Fibroblast of lung (primary cell): ENCODE data around the gene VEPH1. TPM values are rescaled to one million over a fixed set of nuclear protein-coding genes. Genes with fewer than 3 reads are reported as not detected.
A peak's percentile ranks its signal among the peaks of the same experiment; 100 is the strongest.

Experiments
- DNase-seq, 2 donors: peaks; one replicate each; pipeline versions ENCODE4 v3.0.0 to v3.0.0-alpha.2; 2010; ENCODE audit warnings: low read depth in 2 of 2
- H2AFZ ChIP-seq: 2 replicates; pipeline ENCODE4 v1.5.1; 2012; ENCODE audit warnings: low read length, control low read depth, inconsistent platforms
- H3K27ac ChIP-seq: 2 replicates; pipeline ENCODE4 v1.5.1; 2011; ENCODE audit warnings: low read length, control low read depth; ENCODE audit not compliant: insufficient read depth
- H3K27me3 ChIP-seq: 2 replicates; pipeline ENCODE4 v1.5.1; 2011; ENCODE audit warnings: mild to moderate bottlenecking, low read length; ENCODE audit not compliant: control insufficient read depth, insufficient read depth
- H3K36me3 ChIP-seq: 2 replicates; pipeline ENCODE4 v1.5.1; 2011; ENCODE audit warnings: low read length; ENCODE audit not compliant: control insufficient read depth, insufficient read depth
- H3K4me1 ChIP-seq: 2 replicates; pipeline ENCODE4 v1.5.1; 2011; ENCODE audit warnings: low read length; ENCODE audit not compliant: control insufficient read depth, insufficient read depth; ENCODE audit errors: extremely low read depth
- H3K4me2 ChIP-seq: 2 replicates; pipeline ENCODE4 v1.5.1; 2011; ENCODE audit warnings: low read length, control low read depth; ENCODE audit not compliant: insufficient read depth; ENCODE audit errors: extremely low read depth
- H3K4me3 ChIP-seq, 4 experiments: fragments of 200-600 bp in 1 of 4; sonication (generic) in 1 of 4; replicated peaks in 1 of 4; 2 replicates each; pipeline ENCODE4 v1.5.1; 2011 to 2016; ENCODE audit warnings: low read length in 4 of 4, low read depth in 3 of 4, mild to moderate bottlenecking in 3 of 4, control low read depth in 2 of 4, inconsistent platforms in 1 of 4, mixed read lengths in 1 of 4; ENCODE audit not compliant: insufficient read depth in 1 of 4; ENCODE audit errors: control extremely low read depth in 1 of 4
- H3K79me2 ChIP-seq: 2 replicates; pipeline ENCODE4 v1.5.1; 2012; ENCODE audit warnings: mild to moderate bottlenecking, low read length, inconsistent platforms; ENCODE audit not compliant: control insufficient read depth, insufficient read depth
- H3K9ac ChIP-seq: 2 replicates; pipeline ENCODE4 v1.5.1; 2011; ENCODE audit warnings: mild to moderate bottlenecking, low read length, control low read depth; ENCODE audit not compliant: insufficient read depth
- H3K9me3 ChIP-seq: 2 replicates; pipeline ENCODE4 v1.5.1; 2012; ENCODE audit warnings: low read depth, low read length; ENCODE audit not compliant: control insufficient read depth, insufficient read depth
- H4K20me1 ChIP-seq: 2 replicates; pipeline ENCODE4 v1.5.1; 2011; ENCODE audit warnings: low read length; ENCODE audit not compliant: control insufficient read depth, insufficient read depth; ENCODE audit errors: extremely low read depth
- CTCF ChIP-seq, 2 donors: IDR thresholded peaks in 1 of 2; conservative IDR thresholded peaks in 1 of 2; 1 replicate in 1 of 2; 2 replicates in 1 of 2; pipeline ENCODE4 v1.5.1; 2011 to 2012; ENCODE audit warnings: low read length in 2 of 2, control low read depth in 1 of 2, inconsistent platforms in 1 of 2, low read depth in 1 of 2, mild to moderate bottlenecking in 1 of 2
- EZH2 ChIP-seq: IDR thresholded peaks from 2 replicates; pipeline ENCODE4 v1.5.1; 2012; ENCODE audit warnings: low read length, control low read depth, mild to moderate bottlenecking; ENCODE audit errors: missing control alignments
- polyA plus RNA-seq, 2 donors: library from polyadenylated mRNA; depleted of rRNA in 1 of 2; stranded (reverse) in 1 of 2; unstranded in 1 of 2; fragments of >200 nt; gene quantifications; 2 replicates each; pipeline ENCODE4 v1.2.1, GENCODE V29; 2011 to 2012; ENCODE audit warnings: missing spikeins in 1 of 2
- total RNA-seq: library from RNA; depleted of rRNA; stranded (reverse); fragments of >200 nt; gene quantifications from 2 replicates; pipeline ENCODE4 v1.2.1, GENCODE V29; 2014

VEPH1 gene
- total and polyA plus RNA-seq, 2 donors (not counting 1 experiment from before 2014, with no cell fraction given): 13.1 to 34.7 TPM

DNA sequence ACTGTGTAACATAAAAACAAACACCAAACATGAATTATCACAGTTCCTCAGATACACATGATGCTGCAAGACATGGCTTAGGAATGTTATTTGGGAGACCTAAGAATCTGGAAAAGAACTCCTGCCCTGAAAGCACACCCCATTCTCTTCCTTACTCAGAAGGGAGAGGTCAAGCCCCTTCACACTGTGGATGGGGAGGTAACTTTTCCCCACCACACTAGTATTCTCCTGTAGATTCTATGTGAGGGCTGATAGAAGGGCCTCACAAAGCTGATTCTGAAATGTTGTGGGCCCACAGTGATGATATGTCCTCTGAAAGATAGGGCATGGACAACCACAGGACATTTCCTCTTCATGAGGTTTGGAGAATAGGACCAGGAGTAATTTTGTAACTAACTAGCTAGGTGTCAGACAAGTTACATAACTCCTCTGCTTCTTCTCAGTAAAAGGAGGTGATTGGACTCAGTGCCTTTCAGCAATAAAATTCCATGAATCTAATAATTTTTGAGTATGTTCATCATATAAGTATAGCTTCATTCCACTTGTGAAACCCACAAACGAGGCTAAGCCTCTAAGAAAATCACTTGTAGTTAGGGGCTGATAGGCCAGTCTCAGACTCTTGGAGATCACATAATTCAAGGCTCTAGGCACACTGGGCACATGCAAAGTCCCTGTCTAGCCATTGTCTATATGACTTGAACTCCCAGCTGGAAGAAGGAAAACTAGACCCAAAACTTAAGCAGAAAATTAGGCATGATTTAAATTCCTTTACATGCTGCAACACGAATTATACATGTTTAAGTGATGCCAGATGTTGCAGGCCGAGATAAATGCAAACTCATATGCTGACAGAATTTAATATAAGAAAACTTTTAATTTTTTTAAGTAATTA, 59.1 kb downstream of the VEPH1 start:
- H3K27ac ChIP-seq: peak overlapping the region; percentile 37

DNA sequence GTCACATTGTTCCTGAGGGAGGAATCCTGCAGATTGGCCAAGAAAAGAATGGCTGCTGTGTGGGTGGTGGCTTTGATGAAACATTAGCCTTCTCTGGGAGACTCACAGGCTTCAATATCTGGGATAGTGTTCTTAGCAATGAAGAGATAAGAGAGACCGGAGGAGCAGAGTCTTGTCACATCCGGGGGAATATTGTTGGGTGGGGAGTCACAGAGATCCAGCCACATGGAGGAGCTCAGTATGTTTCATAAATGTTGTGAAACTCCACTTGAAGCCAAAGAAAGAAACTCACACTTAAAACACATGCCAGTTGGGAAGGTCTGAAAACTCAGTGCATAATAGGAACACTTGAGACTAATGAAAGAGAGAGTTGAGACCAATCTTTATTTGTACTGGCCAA, 60.5 kb downstream of the VEPH1 start:
- Histone ChIP-seq H3K9ac (no peak overlapping the region), H4K20me1 (no peaks in the 10 kb centered on the region), H3K27ac (no peak overlapping the region), H3K27me3 (no peaks in the 10 kb centered on the region), H3K9me3 (no peaks in the 10 kb centered on the region), H3K4me1 (peaks cover 7% of the 10 kb centered on the region), H3K79me2 (peaks cover 45% of the 10 kb centered on the region), H3K4me2 (peak overlapping the region; percentile 1), H3K36me3 (peaks cover 8% of the 10 kb centered on the region), H2AFZ (no peak overlapping the region), H3K4me3 (peak overlapping the region in 1 of 4 experiments; percentile 98)
- DNase-seq: peak; percentile 40 to 75
- TF ChIP-seq EZH2 (no peak), CTCF (conservative IDR thresholded peaks at IDR 0.05 in 1 of 2, IDR thresholded peaks at IDR 0.05 in 1 of 2; ENCODE audit: low read depth in 1 of 2, low read length in 2 of 2) (no peak)

More for the DNA sequence above, 59.1 kb downstream of the VEPH1 start:
- no peaks in the 10 kb centered on the region for H3K9me3 ChIP-seq
- no peaks in the 10 kb centered on the region for H3K27me3 ChIP-seq
- no peaks in the 10 kb centered on the region for H4K20me1 ChIP-seq
- H2AFZ ChIP-seq: no peak overlapping the region
- peaks cover 7% of the 10 kb centered on the region for H3K4me1 ChIP-seq
- peak in 1 of 2 donors; percentile 87 for DNase-seq
- peaks cover 5% of the 10 kb centered on the region for H3K36me3 ChIP-seq
- H3K79me2 ChIP-seq: peaks cover 31% of the 10 kb centered on the region
- H3K4me3 ChIP-seq: no peak overlapping the region
- no peak overlapping the region for H3K4me2 ChIP-seq
- H3K9ac ChIP-seq: no peak overlapping the region
- TF ChIP-seq EZH2 (no peak), CTCF (conservative IDR thresholded peaks at IDR 0.05 in 1 of 2, IDR thresholded peaks at IDR 0.05 in 1 of 2; ENCODE audit: low read depth in 1 of 2, low read length in 2 of 2) (no peak)

- peak overlapping the region; percentile 58 for H3K4me2 ChIP-seq
- TF ChIP-seq CTCF (conservative IDR thresholded peaks at IDR 0.05 in 1 of 2, IDR thresholded peaks at IDR 0.05 in 1 of 2; ENCODE audit: low read depth in 1 of 2, low read length in 2 of 2) (no peak), EZH2 (no peak)
- no peaks in the 10 kb centered on the region for H3K27me3 ChIP-seq
- no peak overlapping the region for H3K9ac ChIP-seq
- H3K27ac ChIP-seq: no peak overlapping the region
- peaks cover 9% of the 10 kb centered on the region for H3K36me3 ChIP-seq
- H3K9me3 ChIP-seq: no peaks in the 10 kb centered on the region
- peaks cover 55% of the 10 kb centered on the region for H3K79me2 ChIP-seq
- DNase-seq: no peak
- H3K4me1 ChIP-seq: peaks cover 7% of the 10 kb centered on the region
- no peaks in the 10 kb centered on the region for H4K20me1 ChIP-seq
- no peak overlapping the region for H2AFZ ChIP-seq
- H3K4me3 ChIP-seq: peak overlapping the region; percentile 14 to 98 (median 52)
Observed at GRCh38 chr3:157441102-157441624, 62.1 kb downstream of the VEPH1 start.
